ENCODE data around the gene FAM193B. TPM values are rescaled to one million over a fixed set of nuclear protein-coding genes. Genes with fewer than 3 reads are reported as not detected.

Gene FAM193B
- total RNA-seq, 4 donors from 2014 or later, result 77.1 to 205 (median 177) TPM

DNA sequence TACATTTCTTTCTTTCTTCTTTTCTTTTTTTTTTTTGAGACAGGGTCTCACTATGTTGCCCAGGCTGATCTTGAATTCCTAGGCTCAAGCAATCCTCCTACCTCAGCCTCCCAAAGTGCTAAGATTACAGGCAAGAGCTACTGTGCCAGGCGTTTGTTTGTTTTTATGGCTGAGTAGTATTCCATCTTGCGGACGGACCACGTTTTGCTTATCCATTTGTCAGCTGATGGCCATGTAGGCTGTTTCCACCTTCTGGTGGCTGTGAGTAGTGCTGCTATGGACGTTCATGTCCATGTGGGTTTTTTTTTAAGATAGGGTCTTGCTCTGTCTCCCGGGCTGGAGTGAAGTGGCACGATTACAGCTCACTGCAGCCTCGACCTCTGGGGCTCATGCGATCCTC, 47.2 kb downstream of the FAM193B start:
- Histone ChIP-seq H3K4me1 (peaks cover 0 to 13% (median 4%) of the 10 kb centered on the region in 4 donors), H3K27ac (peak overlapping the region in 1 of 4 donors; percentile 92), H3K4me3 (no peak overlapping the region), H3K27me3 (no peaks in the 10 kb centered on the region), H3K36me3 (peaks cover 0 to 18% (median 0%) of the 10 kb centered on the region in 3 donors), H3K9me3 (no peaks in the 10 kb centered on the region)
- TF ChIP-seq, protein P1, sequence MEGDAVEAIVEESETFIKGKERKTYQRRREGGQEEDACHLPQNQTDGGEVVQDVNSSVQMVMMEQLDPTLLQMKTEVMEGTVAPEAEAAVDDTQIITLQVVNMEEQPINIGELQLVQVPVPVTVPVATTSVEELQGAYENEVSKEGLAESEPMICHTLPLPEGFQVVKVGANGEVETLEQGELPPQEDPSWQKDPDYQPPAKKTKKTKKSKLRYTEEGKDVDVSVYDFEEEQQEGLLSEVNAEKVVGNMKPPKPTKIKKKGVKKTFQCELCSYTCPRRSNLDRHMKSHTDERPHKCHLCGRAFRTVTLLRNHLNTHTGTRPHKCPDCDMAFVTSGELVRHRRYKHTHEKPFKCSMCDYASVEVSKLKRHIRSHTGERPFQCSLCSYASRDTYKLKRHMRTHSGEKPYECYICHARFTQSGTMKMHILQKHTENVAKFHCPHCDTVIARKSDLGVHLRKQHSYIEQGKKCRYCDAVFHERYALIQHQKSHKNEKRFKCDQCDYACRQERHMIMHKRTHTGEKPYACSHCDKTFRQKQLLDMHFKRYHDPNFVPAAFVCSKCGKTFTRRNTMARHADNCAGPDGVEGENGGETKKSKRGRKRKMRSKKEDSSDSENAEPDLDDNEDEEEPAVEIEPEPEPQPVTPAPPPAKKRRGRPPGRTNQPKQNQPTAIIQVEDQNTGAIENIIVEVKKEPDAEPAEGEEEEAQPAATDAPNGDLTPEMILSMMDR (IDR thresholded peaks at IDR 0.05), result peak in 1 of 6 experiments; percentile 7
- TF ChIP-seq POLR2A (IDR thresholded peaks at IDR 0.05), result no peak
- no peak for DNase-seq

DNA sequence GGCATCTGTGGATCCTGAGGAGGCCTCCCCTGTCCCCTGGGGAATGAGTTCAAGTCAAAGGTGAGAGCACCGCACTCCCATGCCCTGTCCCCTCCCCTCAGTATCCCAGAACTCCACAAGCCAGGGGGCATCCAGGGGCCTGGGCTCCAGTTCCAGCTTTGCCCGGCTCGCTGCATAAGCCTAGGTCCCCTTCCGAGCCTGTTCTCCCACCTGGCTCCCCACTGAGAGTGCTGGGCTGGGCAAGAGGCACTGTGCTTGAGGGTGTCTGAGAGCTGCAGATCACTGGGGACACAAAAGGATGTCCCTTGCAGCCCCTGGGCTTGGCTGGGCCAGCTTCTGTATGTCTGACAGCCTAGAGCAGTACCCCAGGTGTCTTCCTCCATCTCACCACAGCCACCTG, 49.3 kb downstream of the FAM193B start:
- H3K27me3 ChIP-seq, result no peaks in the 10 kb centered on the region
- DNase-seq, result no peak
- H3K9me3 ChIP-seq, result no peaks in the 10 kb centered on the region
- TF ChIP-seq POLR2A (IDR thresholded peaks at IDR 0.05), result no peak
- TF ChIP-seq, protein P1 (IDR thresholded peaks at IDR 0.05), result no peak
- no peaks in the 10 kb centered on the region for H3K36me3 ChIP-seq
- H3K4me1 ChIP-seq, result peaks cover 0 to 10% (median 7%) of the 10 kb centered on the region in 4 donors
- no peak overlapping the region for H3K4me3 ChIP-seq
- no peak overlapping the region for H3K27ac ChIP-seq

DNA sequence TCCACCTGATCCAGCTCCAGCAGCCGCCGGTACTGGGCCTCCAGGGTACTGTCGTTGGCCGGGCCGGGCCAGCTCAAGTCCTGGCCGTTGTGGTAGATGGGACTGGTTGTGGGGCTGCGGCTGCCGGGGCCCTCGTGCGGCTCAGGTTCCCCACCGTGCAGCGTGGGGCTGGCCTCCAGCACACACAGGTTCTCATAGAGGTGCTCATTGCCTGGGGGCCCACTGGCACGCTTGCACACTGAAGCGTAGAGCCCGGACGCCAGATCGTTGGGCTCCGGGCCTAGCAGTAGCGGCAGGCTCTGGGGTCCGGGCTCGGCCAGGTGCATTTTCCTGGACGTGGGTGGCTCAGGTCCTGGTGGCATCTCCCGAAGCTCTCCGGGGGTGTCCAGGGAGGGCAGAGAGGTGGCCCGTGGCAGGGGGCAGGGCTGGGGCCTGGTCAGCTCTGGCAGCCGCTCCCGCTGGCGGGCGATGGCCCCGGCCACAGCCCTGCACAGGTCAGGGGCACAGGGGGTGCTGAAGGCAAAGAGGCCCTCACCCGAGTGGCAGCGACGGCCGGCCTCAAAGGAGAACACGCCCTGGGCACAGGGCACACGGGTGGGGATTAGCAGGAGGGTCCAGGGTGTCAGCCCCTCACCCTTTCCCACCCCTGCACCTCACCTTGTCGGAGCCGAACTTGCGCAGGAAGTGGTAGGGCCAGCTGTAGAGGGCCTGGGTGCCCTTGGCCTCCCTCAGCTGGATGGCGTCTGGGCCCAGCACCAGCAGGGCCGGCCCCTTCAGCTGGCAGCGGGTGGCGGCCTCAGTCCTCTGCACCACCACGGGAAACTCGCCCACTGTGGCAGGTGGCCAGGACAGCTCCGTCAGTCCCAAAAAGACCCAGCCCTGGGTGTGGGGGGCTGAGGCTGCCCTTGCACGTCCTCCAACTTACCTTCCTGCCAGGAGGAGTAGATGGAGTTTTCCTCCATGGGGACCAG, 50.0 kb downstream of the FAM193B start:
- Histone ChIP-seq H3K4me3 (no peak overlapping the region), H3K36me3 (no peaks in the 10 kb centered on the region), H3K9me3 (no peaks in the 10 kb centered on the region), H3K4me1 (peaks cover 0 to 10% (median 7%) of the 10 kb centered on the region in 4 donors), H3K27ac (no peak overlapping the region), H3K27me3 (no peaks in the 10 kb centered on the region)
- no peak for DNase-seq
- no peak for TF ChIP-seq POLR2A (IDR thresholded peaks at IDR 0.05)
- TF ChIP-seq, protein P1 (IDR thresholded peaks at IDR 0.05), result no peak

DNA sequence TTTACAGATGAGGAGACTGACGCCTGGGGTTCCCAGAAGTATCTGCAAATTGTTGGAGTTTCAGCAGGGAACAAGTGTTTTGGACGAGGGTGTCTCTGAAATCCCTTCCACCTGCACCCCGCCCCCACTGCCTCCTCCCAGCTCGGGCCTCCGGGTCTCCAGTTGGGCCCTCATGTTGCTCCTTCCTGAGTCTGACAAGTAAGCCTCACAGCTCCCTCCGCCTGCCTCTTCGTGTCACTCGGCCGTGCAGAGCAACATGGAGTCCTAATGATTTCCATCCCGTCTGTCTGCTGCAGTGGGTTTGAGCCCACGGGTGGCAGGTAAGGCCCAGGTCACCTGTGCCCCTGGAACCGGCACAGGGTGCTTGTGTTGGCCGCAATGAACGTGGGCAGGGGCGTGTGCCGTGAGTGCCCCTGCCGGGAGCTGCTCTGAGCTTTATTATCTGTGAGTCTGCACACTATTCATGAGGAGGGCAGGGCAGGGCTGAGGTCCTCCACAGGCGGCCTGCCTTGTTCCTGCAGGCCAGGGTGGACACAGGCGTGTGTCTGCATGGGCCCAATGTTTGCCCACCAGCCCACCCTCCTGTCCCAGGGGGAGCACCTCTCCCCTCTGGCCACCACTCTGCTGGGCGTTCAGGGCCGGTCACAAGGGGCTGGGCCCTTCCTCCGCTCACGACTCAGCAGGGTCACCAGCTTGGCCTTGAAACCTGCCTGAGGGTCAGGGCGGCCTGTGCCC, 50.8 kb downstream of the FAM193B start:
- no peak overlapping the region for H3K27ac ChIP-seq
- TF ChIP-seq POLR2A (IDR thresholded peaks at IDR 0.05), result no peak
- TF ChIP-seq, protein P1 (IDR thresholded peaks at IDR 0.05), result no peak
- H3K9me3 ChIP-seq, result no peaks in the 10 kb centered on the region
- peaks cover 0 to 10% (median 8%) of the 10 kb centered on the region in 4 donors for H3K4me1 ChIP-seq
- no peak overlapping the region for H3K4me3 ChIP-seq
- H3K27me3 ChIP-seq, result no peaks in the 10 kb centered on the region
- DNase-seq, result no peak
- H3K36me3 ChIP-seq, result no peaks in the 10 kb centered on the region

DNA sequence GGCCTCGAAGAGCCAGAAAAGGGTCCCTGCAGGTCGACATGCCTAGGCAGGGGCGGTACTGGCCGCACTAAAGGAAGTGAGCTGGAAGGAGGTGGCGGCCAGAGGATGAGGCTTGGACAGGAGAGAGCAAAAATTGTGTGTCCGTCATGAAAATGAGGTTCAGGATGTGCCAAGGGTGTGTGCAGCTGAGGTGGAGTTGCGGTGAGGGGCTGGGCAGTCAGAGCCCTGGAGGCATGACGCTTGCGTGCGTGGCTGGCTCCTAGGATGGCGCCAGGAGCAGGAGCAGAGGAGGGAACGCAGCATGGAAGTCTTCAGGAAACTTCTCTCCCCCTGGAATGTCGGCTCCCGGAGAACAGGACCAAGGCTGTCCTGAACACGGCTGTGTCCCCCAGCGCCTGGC, 51.5 kb downstream of the FAM193B start:
- Histone ChIP-seq H3K9me3 (no peaks in the 10 kb centered on the region), H3K36me3 (no peaks in the 10 kb centered on the region), H3K27ac (peak overlapping the region in 1 of 4 donors; percentile 38), H3K4me3 (no peak overlapping the region), H3K27me3 (no peaks in the 10 kb centered on the region), H3K4me1 (peaks cover 0 to 13% (median 9%) of the 10 kb centered on the region in 4 donors)
- TF ChIP-seq, protein P1 (IDR thresholded peaks at IDR 0.05), result no peak
- no peak for TF ChIP-seq POLR2A (IDR thresholded peaks at IDR 0.05)
- no peak for DNase-seq

All from Peyer's patch (tissue), 4 donors.